Pulmonary artery endothelial cell (primary cell): Measurements from ENCODE around the gene EGFLAM. TPM values are rescaled to one million over a fixed set of nuclear protein-coding genes. Genes with fewer than 3 reads are reported as not detected.
A peak's percentile ranks its signal among the peaks of the same experiment; 100 is the strongest.

ENCODE experiments used
- DNase-seq: peaks from one replicate; pipeline ENCODE4 v3.0.0-alpha.2; 2011; ENCODE audit warnings: low read depth, low spot score
- total RNA-seq: library from RNA; depleted of rRNA; stranded (reverse); fragments of >200 nt; gene quantifications from 2 replicates; pipeline ENCODE4 v1.2.3, GENCODE V29; 2014

EGFLAM gene
- 0.53 and 0.59 TPM in 2 replicates for total RNA-seq

GRCh38 chr5:38258319-38259061 is at the start of gene EGFLAM:
TSS of gene EGFLAM (plus strand) at chr5:38258559. CDS start at chr5:38258755, 196 bp downstream.
- no peak for DNase-seq

- DNase-seq, result peak; percentile 4
Observed at GRCh38 chr5:38208782-38209378, 49.5 kb upstream of the EGFLAM start.

- DNase-seq, result no peak
Observed at GRCh38 chr5:38210676-38211353, 47.5 kb upstream of the EGFLAM start.

- no peak for DNase-seq
Observed at GRCh38 chr5:38211354-38211710, 47.0 kb upstream of the EGFLAM start.

- DNase-seq, result no peak
Observed at GRCh38 chr5:38212307-38212706, 46.1 kb upstream of the EGFLAM start.

GRCh38 chr5:38226091-38226490 is 32.3 kb upstream of the EGFLAM start:
- DNase-seq, result no peak

GRCh38 chr5:38228914-38229313 is 29.4 kb upstream of the EGFLAM start:
- no peak for DNase-seq

- DNase-seq, result no peak
Observed at GRCh38 chr5:38234737-38235136, 23.6 kb upstream of the EGFLAM start.

- no peak for DNase-seq
Observed at GRCh38 chr5:38237681-38238080, 20.7 kb upstream of the EGFLAM start.

- DNase-seq, result no peak
Observed at GRCh38 chr5:38240212-38240611, 18.1 kb upstream of the EGFLAM start.

GRCh38 chr5:38241655-38242054 is 16.7 kb upstream of the EGFLAM start:
- no peak for DNase-seq

GRCh38 chr5:38245307-38245706 is 13.1 kb upstream of the EGFLAM start:
- no peak for DNase-seq

- DNase-seq, result no peak
Observed at GRCh38 chr5:38249301-38249700, 9.1 kb upstream of the EGFLAM start.

- no peak for DNase-seq
Observed at GRCh38 chr5:38249812-38250211, 8.5 kb upstream of the EGFLAM start.

- no peak for DNase-seq
Observed at GRCh38 chr5:38250763-38251448, 7.5 kb upstream of the EGFLAM start.

GRCh38 chr5:38253759-38254158 is 4.6 kb upstream of the EGFLAM start:
- no peak for DNase-seq

GRCh38 chr5:38257308-38258041 is 884 bp upstream of the EGFLAM start:
- DNase-seq, result no peak

GRCh38 chr5:38258042-38258318 is 379 bp upstream of the EGFLAM start:
- no peak for DNase-seq

- no peak for DNase-seq
Observed at GRCh38 chr5:38259062-38259808, 876 bp downstream of the EGFLAM start.

GRCh38 chr5:38259809-38260160 is 1.4 kb downstream of the EGFLAM start:
- DNase-seq, result no peak

- DNase-seq, result no peak
Observed at GRCh38 chr5:38263983-38264382, 5.6 kb downstream of the EGFLAM start.
